ENCODE measurements around the gene KLF12. TPM values are rescaled to one million over a fixed set of nuclear protein-coding genes. Genes with fewer than 3 reads are reported as not detected.
A peak's percentile ranks its signal among the peaks of the same experiment; 100 is the strongest.

The KLF12 gene
- total RNA-seq, 1 donor from 2014 or later, result 33.9 TPM

- intact Hi-C loops (cut with micrococcal nuclease), result no loop called here
- Mint-ChIP-seq H3K27me3 (no peaks in the 10 kb centered on the region), H3K36me3 (ENCODE audit: low read depth) (peaks cover 7% of the 10 kb centered on the region), H3K27ac (peak overlapping the region; percentile 74), H3K4me1 (peaks cover 82% of the 10 kb centered on the region), H3K9me3 (no peaks in the 10 kb centered on the region), H3K4me3 (peak overlapping the region; percentile 44)
- TF ChIP-seq, protein P1, sequence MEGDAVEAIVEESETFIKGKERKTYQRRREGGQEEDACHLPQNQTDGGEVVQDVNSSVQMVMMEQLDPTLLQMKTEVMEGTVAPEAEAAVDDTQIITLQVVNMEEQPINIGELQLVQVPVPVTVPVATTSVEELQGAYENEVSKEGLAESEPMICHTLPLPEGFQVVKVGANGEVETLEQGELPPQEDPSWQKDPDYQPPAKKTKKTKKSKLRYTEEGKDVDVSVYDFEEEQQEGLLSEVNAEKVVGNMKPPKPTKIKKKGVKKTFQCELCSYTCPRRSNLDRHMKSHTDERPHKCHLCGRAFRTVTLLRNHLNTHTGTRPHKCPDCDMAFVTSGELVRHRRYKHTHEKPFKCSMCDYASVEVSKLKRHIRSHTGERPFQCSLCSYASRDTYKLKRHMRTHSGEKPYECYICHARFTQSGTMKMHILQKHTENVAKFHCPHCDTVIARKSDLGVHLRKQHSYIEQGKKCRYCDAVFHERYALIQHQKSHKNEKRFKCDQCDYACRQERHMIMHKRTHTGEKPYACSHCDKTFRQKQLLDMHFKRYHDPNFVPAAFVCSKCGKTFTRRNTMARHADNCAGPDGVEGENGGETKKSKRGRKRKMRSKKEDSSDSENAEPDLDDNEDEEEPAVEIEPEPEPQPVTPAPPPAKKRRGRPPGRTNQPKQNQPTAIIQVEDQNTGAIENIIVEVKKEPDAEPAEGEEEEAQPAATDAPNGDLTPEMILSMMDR (IDR thresholded peaks at IDR 0.05), result no peak
- ATAC-seq (ENCODE audit: low read depth), result no peak
- ChIA-PET CTCF (no interaction called here), POLR2A (no interaction called here)
- DNase-seq, result no peak
Observed at GRCh38 chr13:74128156-74128767, 5.9 kb downstream of the KLF12 start.

DNA sequence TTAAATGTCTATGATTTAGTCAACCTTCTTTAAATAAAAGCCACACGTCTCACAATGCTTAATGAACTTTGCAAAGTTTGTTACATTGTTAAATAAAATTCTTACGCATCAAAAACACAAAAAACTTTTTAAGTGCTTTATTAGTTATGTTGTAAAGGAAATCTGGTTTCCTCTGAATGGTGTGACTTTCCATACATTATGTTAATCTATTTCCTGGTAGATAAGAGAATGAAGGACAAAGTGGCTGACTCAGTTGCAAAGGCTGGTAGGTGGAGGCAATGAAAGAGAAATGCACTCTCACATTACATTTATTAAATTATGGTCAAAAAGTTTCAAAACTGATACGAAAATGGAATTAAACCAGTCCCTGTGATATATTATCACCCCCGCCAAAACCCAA, 15.9 kb downstream of the KLF12 start:
- H3K9me3 Mint-ChIP-seq, result peaks cover 18% of the 10 kb centered on the region
- no peaks in the 10 kb centered on the region for H3K27me3 Mint-ChIP-seq
- POLR2A ChIA-PET, result no interaction called here
- H3K4me1 Mint-ChIP-seq, result peaks cover 29% of the 10 kb centered on the region
- H3K4me3 Mint-ChIP-seq, result no peak overlapping the region
- CTCF ChIA-PET, result no interaction called here
- ATAC-seq (ENCODE audit: low read depth) (no peak), DNase-seq (no peak)
- TF ChIP-seq, protein P1 (IDR thresholded peaks at IDR 0.05), result no peak
- intact Hi-C loops (cut with micrococcal nuclease), result no loop called here
- H3K27ac Mint-ChIP-seq, result no peak overlapping the region
- peaks cover 28% of the 10 kb centered on the region for H3K36me3 Mint-ChIP-seq (ENCODE audit: low read depth)

DNA sequence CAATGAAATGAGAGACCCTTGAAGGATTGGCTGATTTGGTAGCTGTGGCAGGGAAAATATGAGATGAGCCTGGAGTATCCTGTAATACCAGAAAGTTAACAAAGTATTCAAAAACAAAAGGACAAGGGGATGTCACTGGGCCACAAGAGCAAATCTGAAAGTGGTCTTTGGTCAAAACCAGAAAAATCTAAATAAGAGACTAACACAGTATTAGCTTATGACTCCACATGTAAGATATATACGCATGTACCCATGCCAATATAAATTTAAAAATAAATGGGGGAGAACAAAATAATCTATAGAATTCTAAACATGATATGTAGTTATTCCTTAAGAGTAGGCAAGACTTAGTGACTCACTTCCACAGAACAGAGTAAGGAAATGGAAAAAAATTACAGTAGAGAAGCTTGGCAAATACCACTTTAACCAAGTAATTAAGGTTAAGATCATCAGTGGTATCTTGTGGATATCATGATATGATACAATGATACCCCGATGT, 16.9 kb downstream of the KLF12 start:
- TF ChIP-seq, protein P1 (IDR thresholded peaks at IDR 0.05), result no peak
- DNase-seq (no peak), ATAC-seq (ENCODE audit: low read depth) (no peak)
- H3K9me3 Mint-ChIP-seq, result peaks cover 18% of the 10 kb centered on the region
- intact Hi-C loops (cut with micrococcal nuclease), result no loop called here
- H3K27me3 Mint-ChIP-seq, result no peaks in the 10 kb centered on the region
- H3K4me1 Mint-ChIP-seq, result peaks cover 35% of the 10 kb centered on the region
- peaks cover 34% of the 10 kb centered on the region for H3K36me3 Mint-ChIP-seq (ENCODE audit: low read depth)
- H3K27ac Mint-ChIP-seq, result no peak overlapping the region
- ChIA-PET CTCF (no interaction called here), POLR2A (no interaction called here)
- no peak overlapping the region for H3K4me3 Mint-ChIP-seq

GRCh38 chr13:74115133-74115532, 19.1 kb downstream of the KLF12 start:
- ATAC-seq (ENCODE audit: low read depth), result no peak

GRCh38 chr13:74114641-74115040, 19.6 kb downstream of the KLF12 start:
- no peak for ATAC-seq (ENCODE audit: low read depth)
- Mint-ChIP-seq H3K36me3 (ENCODE audit: low read depth) (peaks cover 30% of the 10 kb centered on the region), H3K9me3 (peaks cover 18% of the 10 kb centered on the region), H3K27ac (no peak overlapping the region), H3K27me3 (no peaks in the 10 kb centered on the region), H3K4me3 (no peak overlapping the region), H3K4me1 (peaks cover 53% of the 10 kb centered on the region)
- CTCF ChIA-PET, result no interaction called here
- no peak for DNase-seq
- intact Hi-C loops (cut with micrococcal nuclease), result no loop called here
- TF ChIP-seq, protein P1 (IDR thresholded peaks at IDR 0.05), result no peak
- POLR2A ChIA-PET, result interaction anchor here (0.6 kb wide), 1 partner anchor 16 kb away, joined by 3 read pairs; no protein-coding TSS in a partner anchor

More at GRCh38 chr13:74115133-74115532, 19.1 kb downstream of the KLF12 start:
- POLR2A ChIA-PET, result interaction anchor here (0.7 kb wide), 1 partner anchor 97 kb away, joined by 3 read pairs; no protein-coding TSS in a partner anchor
- TF ChIP-seq, protein P1 (IDR thresholded peaks at IDR 0.05), result no peak
- peaks cover 34% of the 10 kb centered on the region for H3K36me3 Mint-ChIP-seq (ENCODE audit: low read depth)
- no peak for DNase-seq
- H3K4me3 Mint-ChIP-seq, result no peak overlapping the region
- CTCF ChIA-PET, result no interaction called here
- H3K9me3 Mint-ChIP-seq, result peaks cover 18% of the 10 kb centered on the region
- H3K4me1 Mint-ChIP-seq, result peaks cover 48% of the 10 kb centered on the region
- H3K27me3 Mint-ChIP-seq, result no peaks in the 10 kb centered on the region
- intact Hi-C loops (cut with micrococcal nuclease), result no loop called here
- H3K27ac Mint-ChIP-seq, result no peak overlapping the region

Measured in activated B cell treated with CpG ODN at 0.5 μM for 24 hours (primary cell).